B cell (primary cell): ENCODE measurements around the gene BCO2.

Experiments used
- EZH2 ChIP-seq: IDR thresholded peaks from 2 replicates; pipeline ENCODE4 v1.6.1; 2012; ENCODE audit warnings: borderline replicate concordance, low read depth, mild to moderate bottlenecking, moderate library complexity, low read length; ENCODE audit not compliant: insufficient read depth, poor library complexity, severe bottlenecking
- TF ChIP-seq, protein P1 (sequence below): fragments of 200-600 bp; IDR thresholded peaks from one replicate; pipeline ENCODE4 v1.8.0; 2022; ENCODE audit warnings: antibody characterized with exemption, mild to moderate bottlenecking

DNA sequence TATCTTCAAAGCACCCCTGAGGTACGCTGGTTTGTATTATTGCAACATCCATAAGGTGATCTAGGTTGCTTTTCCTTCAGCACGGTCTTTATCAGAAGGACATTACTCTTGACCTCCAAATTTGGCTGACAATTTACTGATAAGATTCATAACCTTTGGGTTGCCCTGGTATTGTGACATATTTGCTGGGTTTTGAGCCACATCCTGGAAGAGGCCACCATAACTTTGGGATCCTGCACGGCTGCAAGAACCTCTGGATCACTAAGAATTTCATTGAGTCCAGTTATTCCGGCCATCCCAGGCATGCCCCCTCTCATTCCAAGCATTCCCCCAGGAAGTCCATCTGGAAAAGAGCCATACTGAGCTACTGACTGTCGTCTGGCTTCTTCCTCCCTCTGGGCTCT is 91.9 kb downstream of the BCO2 start:
- TF ChIP-seq, protein P1, sequence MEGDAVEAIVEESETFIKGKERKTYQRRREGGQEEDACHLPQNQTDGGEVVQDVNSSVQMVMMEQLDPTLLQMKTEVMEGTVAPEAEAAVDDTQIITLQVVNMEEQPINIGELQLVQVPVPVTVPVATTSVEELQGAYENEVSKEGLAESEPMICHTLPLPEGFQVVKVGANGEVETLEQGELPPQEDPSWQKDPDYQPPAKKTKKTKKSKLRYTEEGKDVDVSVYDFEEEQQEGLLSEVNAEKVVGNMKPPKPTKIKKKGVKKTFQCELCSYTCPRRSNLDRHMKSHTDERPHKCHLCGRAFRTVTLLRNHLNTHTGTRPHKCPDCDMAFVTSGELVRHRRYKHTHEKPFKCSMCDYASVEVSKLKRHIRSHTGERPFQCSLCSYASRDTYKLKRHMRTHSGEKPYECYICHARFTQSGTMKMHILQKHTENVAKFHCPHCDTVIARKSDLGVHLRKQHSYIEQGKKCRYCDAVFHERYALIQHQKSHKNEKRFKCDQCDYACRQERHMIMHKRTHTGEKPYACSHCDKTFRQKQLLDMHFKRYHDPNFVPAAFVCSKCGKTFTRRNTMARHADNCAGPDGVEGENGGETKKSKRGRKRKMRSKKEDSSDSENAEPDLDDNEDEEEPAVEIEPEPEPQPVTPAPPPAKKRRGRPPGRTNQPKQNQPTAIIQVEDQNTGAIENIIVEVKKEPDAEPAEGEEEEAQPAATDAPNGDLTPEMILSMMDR: no peak
- TF ChIP-seq EZH2: no peak
